Astrocyte (in vitro differentiated cells and primary cell): Measurements from ENCODE around the gene ARSJ. TPM values are rescaled to one million over a fixed set of nuclear protein-coding genes. Genes with fewer than 3 reads are reported as not detected.

Experiments used
- DNase-seq: peaks from one replicate; pipeline ENCODE4 v3.0.0-alpha.2; 2010; ENCODE audit warnings: low read depth
- FAIRE-seq: peaks from 2 replicates; lab custom pipeline; 2011; peaks lifted over from hg19 to GRCh38; lab: Jason Lieb, UNC
- H2AFZ ChIP-seq: 2 replicates; pipeline ENCODE4 v1.6.0; 2012; ENCODE audit warnings: low read depth, low read length, inconsistent platforms
- H3K27ac ChIP-seq: 2 replicates; pipeline ENCODE4 v1.5.1; 2011; ENCODE audit warnings: low read depth, low read length, inconsistent platforms
- H3K27me3 ChIP-seq: 2 replicates; pipeline ENCODE4 v1.6.0; 2011; ENCODE audit warnings: low read length, inconsistent platforms; ENCODE audit not compliant: insufficient read depth
- H3K36me3 ChIP-seq: 2 replicates; pipeline ENCODE4 v1.5.1; 2011; ENCODE audit warnings: low read length, inconsistent platforms; ENCODE audit not compliant: insufficient read depth
- H3K4me1 ChIP-seq: 2 replicates; pipeline ENCODE4 v1.5.1; 2011; ENCODE audit warnings: low read length, inconsistent platforms; ENCODE audit not compliant: insufficient read depth
- H3K4me2 ChIP-seq: 2 replicates; pipeline ENCODE4 v1.6.0; 2012; ENCODE audit warnings: low read length, inconsistent platforms
- H3K4me3 ChIP-seq: 2 replicates; pipeline ENCODE4 v1.5.1; 2011; ENCODE audit warnings: low read depth, mild to moderate bottlenecking, low read length, inconsistent platforms; ENCODE audit not compliant: insufficient read depth
- H3K79me2 ChIP-seq: 2 replicates; pipeline ENCODE4 v1.6.0; 2012; ENCODE audit warnings: mild to moderate bottlenecking, low read length, inconsistent platforms; ENCODE audit not compliant: insufficient read depth
- H3K9ac ChIP-seq: 2 replicates; pipeline ENCODE4 v1.6.0; 2012; ENCODE audit warnings: mild to moderate bottlenecking, low read length, inconsistent platforms
- H3K9me3 ChIP-seq: 2 replicates; pipeline ENCODE4 v1.5.1; 2012; ENCODE audit warnings: low read depth, mild to moderate bottlenecking, low read length, inconsistent platforms; ENCODE audit not compliant: insufficient read depth
- H4K20me1 ChIP-seq: 2 replicates; pipeline ENCODE4 v1.6.0; 2012; ENCODE audit warnings: low read length, inconsistent platforms; ENCODE audit not compliant: insufficient read depth
- H3K27ac Mint-ChIP-seq: one replicate; pipeline ENCODE4 v1.8.0; 2021; ENCODE audit warnings: mild to moderate bottlenecking, mixed read lengths; ENCODE audit not compliant: unreplicated experiment
- H3K27me3 Mint-ChIP-seq: one replicate; pipeline ENCODE4 v1.8.0; 2021; ENCODE audit warnings: low read depth, mixed read lengths; ENCODE audit not compliant: unreplicated experiment
- H3K36me3 Mint-ChIP-seq: one replicate; pipeline ENCODE4 v1.8.0; 2021; ENCODE audit warnings: low read depth, mixed read lengths; ENCODE audit not compliant: unreplicated experiment
- H3K4me1 Mint-ChIP-seq: one replicate; pipeline ENCODE4 v1.8.0; 2021; ENCODE audit warnings: low read depth, mixed read lengths; ENCODE audit not compliant: unreplicated experiment
- H3K4me3 Mint-ChIP-seq: one replicate; pipeline ENCODE4 v1.8.0; 2021; ENCODE audit warnings: mild to moderate bottlenecking, moderate library complexity, mixed read lengths; ENCODE audit not compliant: unreplicated experiment
- H3K9me3 Mint-ChIP-seq: one replicate; pipeline ENCODE4 v1.8.0; 2021; ENCODE audit warnings: mild to moderate bottlenecking, mixed read lengths; ENCODE audit not compliant: unreplicated experiment
- EZH2 ChIP-seq: IDR thresholded peaks from 2 replicates; pipeline ENCODE4 v1.6.1; 2012; ENCODE audit warnings: mild to moderate bottlenecking, low read length, inconsistent platforms; ENCODE audit not compliant: insufficient read depth
- total RNA-seq: library from RNA; stranded (reverse); gene quantifications from 2 replicates; pipeline ENCODE4 v1.2.1, GENCODE V29; 2021
- TF ChIP-seq, protein P1 (sequence below): IDR thresholded peaks from 2 replicates; pipeline ENCODE4 v1.5.1; 2011; ENCODE audit warnings: low read depth, mild to moderate bottlenecking, inconsistent platforms, low read length, moderate library complexity; ENCODE audit not compliant: insufficient read depth

The ARSJ gene
- total RNA-seq, 1 donor from 2014 or later = 66.5 TPM

DNA sequence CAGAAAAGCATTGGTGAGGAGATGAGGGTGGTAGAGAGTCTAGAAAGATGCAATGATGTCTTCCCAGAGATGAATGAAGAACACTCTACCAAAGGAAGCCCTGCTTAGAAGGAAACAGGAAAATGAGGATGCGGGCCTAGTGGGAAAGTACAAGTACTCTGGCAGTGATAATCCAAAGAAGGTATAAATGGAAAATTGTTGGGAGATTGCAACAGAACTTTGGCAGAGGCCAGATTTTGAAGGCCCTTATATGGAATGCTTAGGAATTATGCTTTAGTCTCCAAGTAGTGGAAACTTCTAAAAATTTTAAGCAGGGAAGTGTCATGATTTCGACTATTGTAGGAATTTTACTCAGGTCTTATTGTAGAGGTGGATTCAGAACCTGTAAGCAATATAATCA lies 11.0 kb downstream of the ARSJ start:
- H3K27me3 Mint-ChIP-seq = no peaks in the 10 kb centered on the region
- TF ChIP-seq, protein P1, sequence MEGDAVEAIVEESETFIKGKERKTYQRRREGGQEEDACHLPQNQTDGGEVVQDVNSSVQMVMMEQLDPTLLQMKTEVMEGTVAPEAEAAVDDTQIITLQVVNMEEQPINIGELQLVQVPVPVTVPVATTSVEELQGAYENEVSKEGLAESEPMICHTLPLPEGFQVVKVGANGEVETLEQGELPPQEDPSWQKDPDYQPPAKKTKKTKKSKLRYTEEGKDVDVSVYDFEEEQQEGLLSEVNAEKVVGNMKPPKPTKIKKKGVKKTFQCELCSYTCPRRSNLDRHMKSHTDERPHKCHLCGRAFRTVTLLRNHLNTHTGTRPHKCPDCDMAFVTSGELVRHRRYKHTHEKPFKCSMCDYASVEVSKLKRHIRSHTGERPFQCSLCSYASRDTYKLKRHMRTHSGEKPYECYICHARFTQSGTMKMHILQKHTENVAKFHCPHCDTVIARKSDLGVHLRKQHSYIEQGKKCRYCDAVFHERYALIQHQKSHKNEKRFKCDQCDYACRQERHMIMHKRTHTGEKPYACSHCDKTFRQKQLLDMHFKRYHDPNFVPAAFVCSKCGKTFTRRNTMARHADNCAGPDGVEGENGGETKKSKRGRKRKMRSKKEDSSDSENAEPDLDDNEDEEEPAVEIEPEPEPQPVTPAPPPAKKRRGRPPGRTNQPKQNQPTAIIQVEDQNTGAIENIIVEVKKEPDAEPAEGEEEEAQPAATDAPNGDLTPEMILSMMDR = no peak
- TF ChIP-seq EZH2 = no peak
- no peak for FAIRE-seq

DNA sequence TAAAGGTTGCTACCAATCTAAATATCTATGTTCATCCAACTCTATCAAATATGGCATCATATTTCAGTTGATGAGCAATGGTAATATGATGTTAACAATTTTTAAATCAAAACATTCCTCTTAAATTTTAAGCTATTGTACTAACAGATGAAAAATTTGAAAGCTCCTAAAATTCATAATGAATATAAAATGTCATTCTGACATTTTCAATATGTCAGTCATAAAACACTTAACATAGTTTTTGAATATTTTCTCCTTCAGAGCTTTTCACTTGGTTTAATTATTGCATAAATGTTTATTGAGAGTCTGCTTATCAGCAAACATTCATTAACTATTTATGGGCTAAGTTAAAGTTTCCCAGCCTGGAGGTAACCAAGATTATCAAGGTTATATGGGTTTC lies 11.8 kb downstream of the ARSJ start:
- H3K9me3 ChIP-seq = no peaks in the 10 kb centered on the region
- Mint-ChIP-seq H3K4me3 (no peak overlapping the region), H3K4me1 (peaks cover 8% of the 10 kb centered on the region), H3K27ac (no peak overlapping the region), H3K9me3 (no peaks in the 10 kb centered on the region), H3K27me3 (no peaks in the 10 kb centered on the region), H3K36me3 (peaks cover 17% of the 10 kb centered on the region)
- FAIRE-seq (no peak), DNase-seq (no peak)
- H3K9ac ChIP-seq = no peak overlapping the region
- H3K27ac ChIP-seq = no peak overlapping the region
- H2AFZ ChIP-seq = no peak overlapping the region
- H4K20me1 ChIP-seq = peaks cover 28% of the 10 kb centered on the region
- peaks cover 100% of the 10 kb centered on the region for H3K79me2 ChIP-seq
- H3K4me2 ChIP-seq = peak overlapping the region; percentile 5
- H3K4me3 ChIP-seq = no peak overlapping the region
- peaks cover 12% of the 10 kb centered on the region for H3K4me1 ChIP-seq
- no peaks in the 10 kb centered on the region for H3K27me3 ChIP-seq
- TF ChIP-seq, protein P1 = no peak
- TF ChIP-seq EZH2 = no peak
- peaks cover 18% of the 10 kb centered on the region for H3K36me3 ChIP-seq

More for the DNA sequence above, 11.0 kb downstream of the ARSJ start:
- Mint-ChIP-seq H3K4me1 (peaks cover 9% of the 10 kb centered on the region), H3K9me3 (no peaks in the 10 kb centered on the region), H3K36me3 (peaks cover 12% of the 10 kb centered on the region), H3K27ac (no peak overlapping the region), H3K4me3 (no peak overlapping the region)
- peaks cover 100% of the 10 kb centered on the region for H3K79me2 ChIP-seq
- peaks cover 31% of the 10 kb centered on the region for H4K20me1 ChIP-seq
- H3K27me3 ChIP-seq = no peaks in the 10 kb centered on the region
- no peak overlapping the region for H3K27ac ChIP-seq
- H3K4me2 ChIP-seq = no peak overlapping the region
- H2AFZ ChIP-seq = no peak overlapping the region
- H3K36me3 ChIP-seq = peaks cover 21% of the 10 kb centered on the region
- no peak overlapping the region for H3K4me3 ChIP-seq
- no peaks in the 10 kb centered on the region for H3K9me3 ChIP-seq
- H3K4me1 ChIP-seq = peaks cover 10% of the 10 kb centered on the region
- DNase-seq = no peak
- no peak overlapping the region for H3K9ac ChIP-seq

DNA sequence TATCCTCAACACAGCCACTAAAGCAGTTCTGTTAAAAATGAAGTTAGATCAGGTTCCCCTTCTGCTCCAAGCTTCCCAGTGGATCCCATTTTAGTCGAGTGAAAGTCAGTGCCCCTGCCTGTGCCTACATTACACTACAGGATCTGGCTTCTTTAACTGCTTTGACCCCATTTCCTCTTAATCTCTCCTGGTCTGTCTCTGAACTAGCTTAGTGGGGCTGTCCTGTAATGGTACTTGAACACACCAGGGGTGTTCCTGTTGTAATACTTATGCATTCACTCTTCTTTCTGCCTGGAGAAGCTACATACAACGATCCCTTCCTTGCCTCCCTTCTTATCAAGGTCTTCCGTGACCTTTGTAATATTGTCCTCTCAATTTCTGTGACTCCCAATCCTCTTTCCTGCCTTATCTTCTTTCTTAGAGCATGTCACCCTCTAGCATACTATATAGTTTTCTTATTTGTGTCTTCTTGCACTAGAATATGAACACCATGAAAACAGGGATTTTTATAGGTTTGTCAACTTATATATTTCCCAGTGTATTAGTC lies 16.7 kb downstream of the ARSJ start:
- Histone ChIP-seq H3K36me3 (peaks cover 8% of the 10 kb centered on the region), H4K20me1 (peaks cover 15% of the 10 kb centered on the region), H3K9me3 (no peaks in the 10 kb centered on the region), H2AFZ (no peak overlapping the region), H3K4me3 (no peak overlapping the region), H3K4me2 (no peak overlapping the region), H3K27ac (no peak overlapping the region), H3K9ac (no peak overlapping the region), H3K27me3 (no peaks in the 10 kb centered on the region), H3K4me1 (peaks cover 44% of the 10 kb centered on the region), H3K79me2 (peaks cover 90% of the 10 kb centered on the region)
- Mint-ChIP-seq H3K9me3 (no peaks in the 10 kb centered on the region), H3K27ac (no peak overlapping the region), H3K4me1 (peaks cover 36% of the 10 kb centered on the region), H3K36me3 (peaks cover 20% of the 10 kb centered on the region), H3K27me3 (no peaks in the 10 kb centered on the region), H3K4me3 (no peak overlapping the region)
- TF ChIP-seq, protein P1 = no peak
- no peak for TF ChIP-seq EZH2
- no peak for FAIRE-seq
- DNase-seq = no peak
